ENCODE measurements around the gene GREB1.

DNA sequence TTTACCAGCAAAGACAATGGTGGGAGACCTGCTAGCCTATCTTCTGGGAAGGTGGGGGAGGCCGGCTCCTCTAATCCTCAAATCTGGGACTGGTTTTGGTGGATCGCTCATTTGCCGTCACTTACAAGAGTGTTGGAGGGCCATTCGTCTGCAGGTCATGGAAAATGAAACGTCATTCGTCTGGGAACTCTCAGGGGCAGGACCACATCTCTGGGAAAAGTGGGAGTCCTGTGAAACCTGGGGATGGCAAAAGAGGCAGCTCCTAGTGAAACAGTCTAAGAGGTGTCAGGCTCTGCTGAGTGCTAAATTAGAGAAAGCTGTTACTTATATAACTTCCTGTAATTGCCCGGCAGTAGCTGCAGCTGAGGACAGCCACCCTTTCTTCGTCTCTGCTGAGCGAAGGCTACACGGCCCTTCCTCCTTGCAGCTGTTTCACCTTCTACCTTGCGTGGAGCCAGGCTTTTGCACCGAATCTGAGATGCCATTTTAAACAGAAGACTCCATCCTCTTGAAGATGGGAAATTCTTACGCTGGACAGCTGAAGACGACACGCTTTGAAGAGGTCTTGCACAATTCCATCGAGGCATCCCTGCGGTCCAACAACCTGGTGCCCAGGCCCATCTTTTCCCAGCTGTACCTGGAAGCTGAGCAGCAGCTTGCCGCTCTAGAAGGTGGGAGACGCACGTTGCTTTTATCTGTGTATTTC is 22.4 kb downstream of the GREB1 start:
- TF ChIP-seq ZNF232 (CRISPR knock-in tag; IDR thresholded peaks at IDR 0.05; ENCODE audit: borderline replicate concordance) (no peak), TCF7L2 (IDR thresholded peaks at IDR 0.05; ENCODE audit: low read depth, low read length) (no peak), CBX1 (IDR thresholded peaks at IDR 0.05; ENCODE audit: low read depth) (no peak), SIN3A (IDR thresholded peaks at IDR 0.05; ENCODE audit: borderline replicate concordance, low read depth, low read length) (no peak), ZNF18 (CRISPR knock-in tag; IDR thresholded peaks at IDR 0.05; ENCODE audit: insufficient replicate concordance) (no peak), POLR2A (IDR thresholded peaks at IDR 0.05; ENCODE audit: insufficient read depth in 1 of 2, low read depth in 2 of 2, low read length in 2 of 2) (no peak), CEBPB (IDR thresholded peaks at IDR 0.05; ENCODE audit: borderline replicate concordance, low read depth, low read length) (peak; percentile 36; the same call in 1 of the 2 replicates), TAF1 (CRISPR knock-in tag; IDR thresholded peaks at IDR 0.05) (no peak), NBN (conservative IDR thresholded peaks at IDR 0.05) (no peak), ZNF143 (CRISPR knock-in tag; IDR thresholded peaks at IDR 0.05) (no peak), XBP1 (CRISPR knock-in tag; IDR thresholded peaks at IDR 0.05) (no peak), EZH2 (conservative IDR thresholded peaks at IDR 0.05; ENCODE audit: low read depth, low read length) (no peak)
- TF ChIP-seq, protein P1, sequence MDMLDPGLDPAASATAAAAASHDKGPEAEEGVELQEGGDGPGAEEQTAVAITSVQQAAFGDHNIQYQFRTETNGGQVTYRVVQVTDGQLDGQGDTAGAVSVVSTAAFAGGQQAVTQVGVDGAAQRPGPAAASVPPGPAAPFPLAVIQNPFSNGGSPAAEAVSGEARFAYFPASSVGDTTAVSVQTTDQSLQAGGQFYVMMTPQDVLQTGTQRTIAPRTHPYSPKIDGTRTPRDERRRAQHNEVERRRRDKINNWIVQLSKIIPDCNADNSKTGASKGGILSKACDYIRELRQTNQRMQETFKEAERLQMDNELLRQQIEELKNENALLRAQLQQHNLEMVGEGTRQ (IDR thresholded peaks at IDR 0.05; ENCODE audit: low read depth, low read length), result no peak
- TF ChIP-seq, protein P1 (CRISPR knock-in tag; IDR thresholded peaks at IDR 0.05; ENCODE audit: borderline replicate concordance), result no peak
- TF ChIP-seq, protein P2, sequence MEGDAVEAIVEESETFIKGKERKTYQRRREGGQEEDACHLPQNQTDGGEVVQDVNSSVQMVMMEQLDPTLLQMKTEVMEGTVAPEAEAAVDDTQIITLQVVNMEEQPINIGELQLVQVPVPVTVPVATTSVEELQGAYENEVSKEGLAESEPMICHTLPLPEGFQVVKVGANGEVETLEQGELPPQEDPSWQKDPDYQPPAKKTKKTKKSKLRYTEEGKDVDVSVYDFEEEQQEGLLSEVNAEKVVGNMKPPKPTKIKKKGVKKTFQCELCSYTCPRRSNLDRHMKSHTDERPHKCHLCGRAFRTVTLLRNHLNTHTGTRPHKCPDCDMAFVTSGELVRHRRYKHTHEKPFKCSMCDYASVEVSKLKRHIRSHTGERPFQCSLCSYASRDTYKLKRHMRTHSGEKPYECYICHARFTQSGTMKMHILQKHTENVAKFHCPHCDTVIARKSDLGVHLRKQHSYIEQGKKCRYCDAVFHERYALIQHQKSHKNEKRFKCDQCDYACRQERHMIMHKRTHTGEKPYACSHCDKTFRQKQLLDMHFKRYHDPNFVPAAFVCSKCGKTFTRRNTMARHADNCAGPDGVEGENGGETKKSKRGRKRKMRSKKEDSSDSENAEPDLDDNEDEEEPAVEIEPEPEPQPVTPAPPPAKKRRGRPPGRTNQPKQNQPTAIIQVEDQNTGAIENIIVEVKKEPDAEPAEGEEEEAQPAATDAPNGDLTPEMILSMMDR (CRISPR knock-in tag; IDR thresholded peaks at IDR 0.05), result no peak

Measured in HepG2 (cell line).